Smooth muscle cell (in vitro differentiated cells): Measurements from ENCODE around the gene ENTPD3. TPM values are rescaled to one million over a fixed set of nuclear protein-coding genes. Genes with fewer than 3 reads are reported as not detected.

Source experiments
- DNase-seq: peaks from one replicate; lab custom pipeline; 2025; ENCODE audit not compliant: unreplicated experiment; lab: John Stamatoyannopoulos, UW
- H2AFZ ChIP-seq: fragments of 200-600 bp; sonication (generic); 2 replicates; pipeline ENCODE4 v1.6.0; 2016; ENCODE audit warnings: antibody characterized with exemption, low read depth, mild to moderate bottlenecking
- H3F3A ChIP-seq: fragments of 200-600 bp; sonication (generic); 2 replicates; pipeline ENCODE4 v1.6.0; 2017; ENCODE audit warnings: antibody characterized with exemption, low read depth
- H3K27ac ChIP-seq: fragments of 200-600 bp; sonication (generic); 2 replicates; pipeline ENCODE4 v1.5.1; 2016; ENCODE audit warnings: low read depth, mild to moderate bottlenecking
- H3K27me3 ChIP-seq: fragments of 200-600 bp; sonication (generic); 2 replicates; pipeline ENCODE4 v1.6.1; 2016; ENCODE audit warnings: low read depth, mild to moderate bottlenecking
- H3K36me3 ChIP-seq: fragments of 200-600 bp; sonication (generic); 2 replicates; pipeline ENCODE4 v1.5.1; 2016; ENCODE audit warnings: low read depth
- H3K4me1 ChIP-seq: fragments of 200-600 bp; sonication (generic); 2 replicates; pipeline ENCODE4 v1.5.1; 2016; ENCODE audit warnings: low read depth
- H3K4me2 ChIP-seq: fragments of 200-600 bp; sonication (generic); 2 replicates; pipeline ENCODE4 v1.6.0; 2016; ENCODE audit warnings: mild to moderate bottlenecking
- H3K4me3 ChIP-seq: fragments of 200-600 bp; sonication (generic); 2 replicates; pipeline ENCODE4 v1.5.1; 2016; ENCODE audit warnings: mild to moderate bottlenecking
- H3K79me2 ChIP-seq: fragments of 200-600 bp; sonication (generic); 2 replicates; pipeline ENCODE4 v1.6.0; 2016; ENCODE audit warnings: low read depth, mild to moderate bottlenecking
- H3K9ac ChIP-seq: fragments of 200-600 bp; sonication (generic); 2 replicates; pipeline ENCODE4 v1.6.0; 2016; ENCODE audit warnings: low read depth
- H3K9me3 ChIP-seq: fragments of 200-600 bp; sonication (generic); replicated peaks from 2 replicates; pipeline ENCODE4 v1.5.1; 2016; ENCODE audit warnings: low read depth
- H4K20me1 ChIP-seq: fragments of 200-600 bp; sonication (generic); 2 replicates; pipeline ENCODE4 v1.6.0; 2016; ENCODE audit warnings: low read depth
- WGBS: methylation state at CpG from one replicate; pipeline ENCODE4 v1.1.7; 2016; ENCODE audit warnings: low lambda C conversion rate; 5-methylcytosine and 5-hydroxymethylcytosine counted together
- polyA plus RNA-seq: library from polyadenylated mRNA; unstranded; fragments of >200 nt; fragmentation: Nextera tagmentation; extraction: Ambion mirVana; gene quantifications from 2 replicates; pipeline ENCODE4 v1.2.1, GENCODE V29; 2016
- total RNA-seq: library from RNA; depleted of rRNA; stranded (reverse); fragments of >200 nt; gene quantifications from 2 replicates; pipeline ENCODE4 v1.2.3, GENCODE V29; 2014
- TF ChIP-seq, protein P1 (sequence below): fragments of 200-600 bp; sonication (generic); IDR thresholded peaks from 2 replicates; pipeline ENCODE4 v1.5.1; 2017; ENCODE audit warnings: borderline replicate concordance, mild to moderate bottlenecking, antibody characterized with exemption; ENCODE audit not compliant: insufficient read depth, poor library complexity, severe bottlenecking

Gene ENTPD3
- total and polyA plus RNA-seq, 2 experiments from 2014 or later, result 1.5 to 4.0 TPM

DNA sequence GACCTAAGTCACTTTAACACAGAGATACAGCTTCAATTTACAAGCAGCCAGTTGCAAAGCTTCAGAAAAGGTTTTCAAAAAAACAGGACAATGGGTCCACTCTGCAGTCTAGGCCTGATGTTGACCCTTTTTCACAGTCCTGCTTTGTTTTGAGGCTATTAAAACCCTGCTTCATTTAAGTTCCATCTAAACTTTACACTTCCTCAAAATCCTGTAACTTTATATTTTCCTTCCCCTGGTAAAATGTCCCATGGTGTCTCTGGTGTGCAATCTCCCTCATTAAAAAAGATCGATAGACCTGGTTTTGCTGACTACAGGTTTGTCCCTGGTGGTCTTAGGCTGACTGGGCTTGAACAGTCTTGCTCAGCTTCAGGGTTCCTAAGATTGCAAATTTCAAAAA lies 65.1 kb downstream of the ENTPD3 start:
- 88% methylated on average over 1 of the region's 1 CpG for WGBS
- Histone ChIP-seq H3K36me3 (no peaks in the 10 kb centered on the region), H2AFZ (no peak overlapping the region), H3K27me3 (no peaks in the 10 kb centered on the region), H3K4me1 (peaks cover 6% of the 10 kb centered on the region), H3K4me3 (peak overlapping the region; percentile 63), H4K20me1 (no peaks in the 10 kb centered on the region), H3K9me3 (no peaks in the 10 kb centered on the region), H3K4me2 (peak overlapping the region; percentile 90), H3K79me2 (no peaks in the 10 kb centered on the region), H3K27ac (no peak overlapping the region), H3K9ac (no peak overlapping the region), H3F3A (no peaks in the 10 kb centered on the region)
- TF ChIP-seq, protein P1, sequence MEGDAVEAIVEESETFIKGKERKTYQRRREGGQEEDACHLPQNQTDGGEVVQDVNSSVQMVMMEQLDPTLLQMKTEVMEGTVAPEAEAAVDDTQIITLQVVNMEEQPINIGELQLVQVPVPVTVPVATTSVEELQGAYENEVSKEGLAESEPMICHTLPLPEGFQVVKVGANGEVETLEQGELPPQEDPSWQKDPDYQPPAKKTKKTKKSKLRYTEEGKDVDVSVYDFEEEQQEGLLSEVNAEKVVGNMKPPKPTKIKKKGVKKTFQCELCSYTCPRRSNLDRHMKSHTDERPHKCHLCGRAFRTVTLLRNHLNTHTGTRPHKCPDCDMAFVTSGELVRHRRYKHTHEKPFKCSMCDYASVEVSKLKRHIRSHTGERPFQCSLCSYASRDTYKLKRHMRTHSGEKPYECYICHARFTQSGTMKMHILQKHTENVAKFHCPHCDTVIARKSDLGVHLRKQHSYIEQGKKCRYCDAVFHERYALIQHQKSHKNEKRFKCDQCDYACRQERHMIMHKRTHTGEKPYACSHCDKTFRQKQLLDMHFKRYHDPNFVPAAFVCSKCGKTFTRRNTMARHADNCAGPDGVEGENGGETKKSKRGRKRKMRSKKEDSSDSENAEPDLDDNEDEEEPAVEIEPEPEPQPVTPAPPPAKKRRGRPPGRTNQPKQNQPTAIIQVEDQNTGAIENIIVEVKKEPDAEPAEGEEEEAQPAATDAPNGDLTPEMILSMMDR, result no peak
- DNase-seq, result no peak

DNA sequence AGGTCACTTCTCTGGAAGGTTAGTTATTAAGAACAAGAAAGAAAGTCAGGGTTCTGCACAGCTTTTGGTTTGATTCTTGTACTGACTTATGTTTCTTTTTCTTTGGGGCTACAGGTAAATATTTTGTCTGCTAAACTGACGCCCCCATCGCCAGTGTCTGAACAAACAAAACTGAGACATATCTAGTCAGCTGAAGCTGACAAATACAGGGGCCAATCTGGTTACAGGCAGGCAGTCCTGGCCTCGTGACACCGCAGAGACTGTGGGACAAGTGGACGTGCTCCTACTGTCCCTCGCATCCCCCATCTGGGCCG lies 65.5 kb downstream of the ENTPD3 start:
- Histone ChIP-seq H3K27ac (peak overlapping the region; percentile 83), H3K27me3 (no peaks in the 10 kb centered on the region), H3K4me1 (peaks cover 6% of the 10 kb centered on the region), H4K20me1 (peaks cover under 1% of the 10 kb centered on the region), H3F3A (no peaks in the 10 kb centered on the region), H3K79me2 (peaks cover 4% of the 10 kb centered on the region), H3K9ac (peak overlapping the region; percentile 93), H3K36me3 (no peaks in the 10 kb centered on the region), H3K4me3 (peak overlapping the region; percentile 63), H3K4me2 (peak overlapping the region; percentile 90), H2AFZ (peak overlapping the region; percentile 96), H3K9me3 (no peaks in the 10 kb centered on the region)
- DNase-seq, result no peak
- TF ChIP-seq, protein P1, result no peak
- 15% methylated on average over 7 of the region's 7 CpGs for WGBS

DNA sequence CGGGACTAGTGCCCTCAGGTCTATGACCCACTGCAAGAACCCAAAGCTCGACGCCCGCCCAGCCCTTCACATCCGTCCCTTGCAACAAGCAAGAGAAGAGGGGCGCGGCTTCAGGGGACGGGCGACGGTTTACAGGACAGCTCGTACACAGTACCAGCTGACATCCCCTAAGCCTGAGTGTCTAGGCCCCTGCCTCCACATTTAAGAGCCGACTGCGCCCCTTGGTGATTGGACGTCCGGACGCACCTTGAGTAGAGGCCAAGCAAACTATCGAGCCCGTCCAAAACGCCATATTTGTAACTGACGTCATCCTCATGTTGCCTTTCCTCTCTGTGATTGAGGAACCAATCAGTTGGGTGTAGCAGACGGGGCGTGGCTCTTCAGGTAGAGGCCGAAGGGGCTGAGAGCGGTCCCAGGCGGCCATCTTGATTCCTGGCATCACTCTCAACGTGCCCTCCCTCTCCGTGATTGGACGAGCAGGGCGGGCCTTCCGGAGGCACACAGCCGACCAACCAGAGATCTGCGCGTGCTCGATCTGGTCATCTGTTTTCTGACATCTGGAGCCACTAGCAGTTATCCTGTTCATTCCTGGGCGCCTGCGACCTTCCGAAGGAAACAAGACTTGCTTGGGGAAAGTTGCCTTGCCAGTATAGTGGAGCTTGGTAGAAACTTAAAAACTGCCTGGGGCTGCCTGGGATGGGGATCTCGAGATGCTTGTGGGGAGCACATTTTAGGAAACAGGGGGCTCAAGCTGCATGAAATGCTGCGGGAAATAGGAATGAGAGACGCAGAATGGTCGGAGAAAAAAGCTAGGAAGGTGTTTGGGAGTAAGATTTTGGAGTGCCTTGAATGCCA lies 66.1 kb downstream of the ENTPD3 start:
- Histone ChIP-seq H3K4me1 (peaks cover 7% of the 10 kb centered on the region), H3K27ac (peak overlapping the region; percentile 83), H3K4me2 (peak overlapping the region; percentile 95), H4K20me1 (peaks cover 7% of the 10 kb centered on the region), H3K79me2 (peaks cover 9% of the 10 kb centered on the region), H3F3A (no peaks in the 10 kb centered on the region), H3K36me3 (no peaks in the 10 kb centered on the region), H2AFZ (peak overlapping the region; percentile 96), H3K9ac (peak overlapping the region; percentile 93), H3K4me3 (peak overlapping the region; percentile 63), H3K9me3 (no peaks in the 10 kb centered on the region), H3K27me3 (no peaks in the 10 kb centered on the region)
- DNase-seq, result peak; percentile 79
- WGBS, result 2% methylated on average over 40 of the region's 41 CpGs
- TF ChIP-seq, protein P1, result no peak

GRCh38 chr3:40453933-40454332 lies 66.9 kb downstream of the ENTPD3 start:
- Histone ChIP-seq H3K27ac (peak overlapping the region; percentile 83), H2AFZ (no peak overlapping the region), H3K4me2 (peak overlapping the region; percentile 95), H3K9ac (peak overlapping the region; percentile 63), H3F3A (peaks cover under 1% of the 10 kb centered on the region), H3K27me3 (no peaks in the 10 kb centered on the region), H3K79me2 (peaks cover 18% of the 10 kb centered on the region), H3K36me3 (no peaks in the 10 kb centered on the region), H3K9me3 (no peaks in the 10 kb centered on the region), H3K4me1 (peaks cover 15% of the 10 kb centered on the region), H3K4me3 (peak overlapping the region; percentile 63), H4K20me1 (peaks cover 15% of the 10 kb centered on the region)
- 55% methylated on average over 6 of the region's 6 CpGs for whole genome bisulfite sequencing
- no peak for DNase-seq
- TF ChIP-seq, protein P1, result no peak
